ENCODE measurements around the gene NFIX.

DNA sequence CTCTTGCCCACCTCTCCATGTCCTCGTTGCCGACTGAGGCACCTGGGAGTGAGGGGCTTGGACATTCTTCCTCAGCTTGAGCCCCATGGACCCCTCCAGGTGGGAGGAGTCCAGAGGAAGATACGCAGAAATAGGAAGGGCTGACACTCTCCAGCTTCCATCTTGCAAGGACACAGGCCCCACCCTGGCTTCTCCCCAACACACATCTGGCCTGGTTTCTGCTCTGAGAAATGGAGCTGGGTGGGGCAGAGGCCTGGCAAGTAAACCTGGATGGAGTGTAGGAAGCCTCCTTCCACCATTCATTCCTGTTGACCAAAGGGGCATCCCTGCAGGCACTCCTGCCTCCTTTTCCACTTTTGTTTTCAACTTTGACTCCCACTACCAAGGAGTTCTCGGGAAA lies 50.5 kb downstream of the NFIX start:
- TF ChIP-seq, protein P1, sequence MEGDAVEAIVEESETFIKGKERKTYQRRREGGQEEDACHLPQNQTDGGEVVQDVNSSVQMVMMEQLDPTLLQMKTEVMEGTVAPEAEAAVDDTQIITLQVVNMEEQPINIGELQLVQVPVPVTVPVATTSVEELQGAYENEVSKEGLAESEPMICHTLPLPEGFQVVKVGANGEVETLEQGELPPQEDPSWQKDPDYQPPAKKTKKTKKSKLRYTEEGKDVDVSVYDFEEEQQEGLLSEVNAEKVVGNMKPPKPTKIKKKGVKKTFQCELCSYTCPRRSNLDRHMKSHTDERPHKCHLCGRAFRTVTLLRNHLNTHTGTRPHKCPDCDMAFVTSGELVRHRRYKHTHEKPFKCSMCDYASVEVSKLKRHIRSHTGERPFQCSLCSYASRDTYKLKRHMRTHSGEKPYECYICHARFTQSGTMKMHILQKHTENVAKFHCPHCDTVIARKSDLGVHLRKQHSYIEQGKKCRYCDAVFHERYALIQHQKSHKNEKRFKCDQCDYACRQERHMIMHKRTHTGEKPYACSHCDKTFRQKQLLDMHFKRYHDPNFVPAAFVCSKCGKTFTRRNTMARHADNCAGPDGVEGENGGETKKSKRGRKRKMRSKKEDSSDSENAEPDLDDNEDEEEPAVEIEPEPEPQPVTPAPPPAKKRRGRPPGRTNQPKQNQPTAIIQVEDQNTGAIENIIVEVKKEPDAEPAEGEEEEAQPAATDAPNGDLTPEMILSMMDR (IDR thresholded peaks at IDR 0.05): no peak
- TF ChIP-seq EP300 (IDR thresholded peaks at IDR 0.05): no peak
- no peak for TF ChIP-seq POLR2A (IDR thresholded peaks at IDR 0.05)
- TF ChIP-seq POLR2AphosphoS5 (IDR thresholded peaks at IDR 0.05): no peak

Measured in sigmoid colon (tissue), 4 donors.